Glomerular endothelial cell (primary cell): ENCODE results near the gene MB21D2. TPM values are rescaled to one million over a fixed set of nuclear protein-coding genes. Genes with fewer than 3 reads are reported as not detected.

Experiments
- DNase-seq: peaks from one replicate; pipeline ENCODE4 v3.0.0-alpha.2; 2011; ENCODE audit warnings: low read depth, low spot score; ENCODE audit errors: extremely low read depth
- total RNA-seq: library from RNA; depleted of rRNA; stranded (reverse); fragments of >200 nt; gene quantifications from 2 replicates; pipeline ENCODE4 v1.2.3, GENCODE V29; 2015

MB21D2 gene
- total RNA-seq, 1 donor from 2014 or later: 9.0 TPM

DNA sequence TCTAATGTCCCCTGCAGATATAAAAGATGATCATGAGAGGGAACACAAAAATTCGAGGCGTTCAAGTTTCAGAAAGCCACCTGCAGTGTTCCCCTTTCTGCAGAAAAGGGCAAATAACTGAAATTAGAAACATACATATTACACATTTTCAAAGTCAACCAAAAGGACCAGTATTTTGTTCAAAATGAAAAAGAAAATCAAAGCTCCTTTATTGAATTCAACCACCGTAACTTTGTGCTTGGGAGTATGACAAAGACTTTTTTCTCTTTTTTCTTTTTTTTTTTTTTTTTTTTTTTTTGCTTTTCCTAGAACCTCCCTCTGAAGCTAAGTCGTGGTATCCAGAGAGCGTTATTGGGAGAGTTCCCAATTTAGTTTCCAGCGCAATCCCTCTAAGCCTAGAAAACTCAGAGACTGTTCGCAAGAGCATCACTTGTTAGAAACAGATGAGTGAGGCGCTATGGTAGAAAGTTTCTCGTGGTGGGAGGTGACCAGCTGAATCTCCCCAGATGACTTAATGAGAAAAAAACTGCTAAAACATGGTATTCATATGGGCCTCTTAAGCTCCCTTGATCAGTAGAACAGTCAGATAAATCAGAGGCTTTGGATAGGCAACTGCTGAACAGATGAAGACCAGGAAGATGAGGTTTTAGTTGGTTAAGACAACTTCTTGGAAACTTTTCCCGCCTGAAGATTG is 77.4 kb downstream of the MB21D2 start:
- DNase-seq: no peak

DNA sequence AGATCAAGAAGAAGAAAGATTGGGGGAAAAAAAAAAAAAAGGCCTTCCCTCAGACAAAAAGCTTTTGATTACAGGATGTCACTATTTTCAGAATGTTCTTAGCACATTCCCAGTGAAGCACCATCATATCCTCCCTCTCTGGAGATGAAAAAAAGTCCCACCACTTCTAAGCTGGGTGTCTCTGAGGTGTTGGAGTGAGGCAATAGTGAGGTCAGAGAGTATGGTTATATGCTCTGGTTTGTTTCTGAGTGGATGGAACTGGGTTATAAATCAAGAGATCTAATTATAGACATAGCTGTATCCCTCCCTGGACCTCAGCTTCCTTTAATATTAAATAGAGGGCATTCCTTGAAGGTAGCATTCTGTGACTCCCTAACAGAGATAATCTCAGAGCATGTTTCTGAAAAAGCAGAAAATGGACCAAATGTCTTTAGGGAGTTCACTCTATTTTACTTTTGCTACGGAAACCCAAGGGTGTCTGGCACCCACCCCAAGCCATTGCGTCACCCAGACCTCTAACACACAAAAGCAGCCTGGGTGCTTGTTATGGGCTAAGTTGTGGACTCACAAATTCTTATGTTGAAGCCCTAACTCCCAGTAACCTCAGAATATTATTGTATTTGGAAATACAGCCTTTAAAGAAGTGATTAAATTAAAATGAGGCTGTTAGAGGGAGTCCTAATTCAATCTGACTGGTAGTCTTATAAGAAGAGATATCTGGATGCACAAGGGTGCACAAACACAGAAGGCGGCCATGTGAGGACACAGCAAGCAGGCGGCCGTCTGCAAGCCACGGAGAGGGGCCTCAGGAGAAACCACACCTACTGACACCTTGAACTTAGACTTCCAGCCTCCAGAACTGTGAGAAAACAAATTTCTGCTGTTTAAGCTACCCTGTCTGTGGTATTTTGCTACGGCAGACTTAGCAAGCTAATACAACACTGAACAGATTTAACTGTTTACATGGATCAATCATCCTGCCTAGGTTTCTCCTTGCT is 81.5 kb downstream of the MB21D2 start:
- DNase-seq: no peak

DNA sequence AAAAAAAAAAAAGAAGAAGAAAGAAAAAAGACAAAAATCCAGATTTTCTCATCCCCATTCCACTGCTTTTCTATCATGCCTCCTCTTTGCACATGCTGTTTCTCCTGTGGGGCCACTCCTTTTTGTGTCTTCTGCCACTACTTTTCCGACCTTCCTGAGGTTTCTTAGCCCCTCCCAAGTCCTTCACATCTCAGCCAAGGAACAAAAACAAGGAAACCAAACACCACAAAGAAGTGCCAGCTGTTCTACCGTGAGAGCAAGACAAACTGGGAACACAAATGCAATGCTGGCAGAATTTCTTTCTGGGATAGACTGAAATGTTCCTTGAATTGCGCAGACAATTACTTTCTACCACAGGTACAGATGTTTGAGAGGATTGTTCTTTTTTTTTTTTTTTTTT is 83.2 kb downstream of the MB21D2 start:
- no peak for DNase-seq

DNA sequence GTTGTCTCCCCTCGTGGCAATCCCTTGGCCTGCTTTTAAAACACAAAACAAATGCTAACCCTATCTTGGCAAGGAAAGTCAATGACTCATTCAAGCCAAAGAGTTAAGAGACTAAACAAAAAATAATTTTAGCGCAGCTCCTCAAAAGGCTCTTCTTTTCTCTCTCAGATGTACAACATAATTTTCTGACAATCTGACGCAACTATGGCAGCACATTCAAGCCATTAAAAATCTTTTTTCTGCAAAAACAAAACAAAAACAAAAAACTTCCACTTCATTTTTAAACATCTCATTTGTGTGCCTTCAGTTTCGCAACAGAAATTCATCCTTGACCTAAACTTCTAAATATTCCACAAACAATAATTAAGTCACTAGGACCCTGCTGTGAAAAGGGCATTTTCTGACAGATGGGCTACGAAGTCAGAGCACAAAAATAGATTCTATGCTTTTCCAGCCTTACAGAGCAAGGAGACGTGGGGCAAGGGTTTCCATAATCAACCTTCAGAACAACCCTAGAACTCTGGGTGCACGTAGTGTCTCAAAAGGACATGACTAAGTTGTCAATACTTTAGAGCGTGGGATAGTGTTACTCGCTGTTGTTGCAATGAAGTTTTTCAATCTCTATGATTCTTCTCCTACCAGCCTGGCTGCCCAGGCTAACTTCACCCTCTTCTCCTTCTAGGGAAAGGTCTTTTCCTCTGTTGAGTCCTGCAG is 84.3 kb downstream of the MB21D2 start:
- DNase-seq: no peak

DNA sequence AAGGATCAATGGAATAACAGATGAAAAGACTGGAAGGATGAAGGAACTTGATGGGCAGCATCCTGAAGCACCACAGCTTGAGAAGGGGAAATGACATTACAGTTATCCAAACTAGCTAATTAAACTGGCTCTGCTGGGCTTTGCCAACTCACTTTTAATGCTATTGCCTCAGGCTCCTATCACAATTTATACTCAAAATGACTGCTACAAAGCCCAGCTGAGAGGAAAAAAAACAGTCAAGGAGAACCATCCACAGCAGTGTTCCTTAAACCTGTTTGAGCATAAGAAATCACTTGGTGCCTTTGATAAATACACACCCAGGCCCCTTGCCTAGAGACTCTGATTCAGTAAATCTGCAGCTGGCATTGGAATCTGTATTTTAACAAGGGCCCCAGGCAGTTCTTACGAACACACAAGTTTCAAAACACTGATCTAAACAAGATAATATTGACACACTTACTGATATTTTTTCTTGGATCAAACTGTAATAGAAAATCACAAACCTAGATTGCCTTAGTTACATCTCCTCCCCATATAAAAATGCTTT is 85.8 kb downstream of the MB21D2 start:
- no peak for DNase-seq

DNA sequence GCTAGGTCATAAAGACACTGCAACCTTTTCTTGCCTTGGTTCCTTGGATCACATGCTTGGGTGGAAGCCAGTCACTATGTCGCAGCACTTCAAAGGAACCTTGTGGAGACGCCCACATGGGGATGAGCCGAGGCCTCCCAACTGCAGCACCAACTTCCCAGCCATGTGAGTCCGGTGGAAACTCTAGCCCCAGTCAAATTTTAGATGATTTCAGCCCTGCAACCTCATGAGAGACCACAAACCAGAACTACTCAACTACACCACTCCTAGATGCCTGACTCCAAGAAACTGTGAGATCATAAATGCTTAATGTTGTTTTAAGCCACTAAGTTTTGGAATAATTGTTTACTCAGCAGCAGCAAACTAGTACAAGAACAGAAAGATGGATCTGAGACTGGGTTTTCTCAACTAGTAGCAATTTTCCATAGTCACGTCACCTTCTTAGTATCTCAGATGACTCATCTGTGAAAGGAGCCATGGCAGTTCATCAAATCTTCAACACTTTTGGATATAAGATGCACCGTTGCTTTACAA is 86.5 kb downstream of the MB21D2 start:
- no peak for DNase-seq

DNA sequence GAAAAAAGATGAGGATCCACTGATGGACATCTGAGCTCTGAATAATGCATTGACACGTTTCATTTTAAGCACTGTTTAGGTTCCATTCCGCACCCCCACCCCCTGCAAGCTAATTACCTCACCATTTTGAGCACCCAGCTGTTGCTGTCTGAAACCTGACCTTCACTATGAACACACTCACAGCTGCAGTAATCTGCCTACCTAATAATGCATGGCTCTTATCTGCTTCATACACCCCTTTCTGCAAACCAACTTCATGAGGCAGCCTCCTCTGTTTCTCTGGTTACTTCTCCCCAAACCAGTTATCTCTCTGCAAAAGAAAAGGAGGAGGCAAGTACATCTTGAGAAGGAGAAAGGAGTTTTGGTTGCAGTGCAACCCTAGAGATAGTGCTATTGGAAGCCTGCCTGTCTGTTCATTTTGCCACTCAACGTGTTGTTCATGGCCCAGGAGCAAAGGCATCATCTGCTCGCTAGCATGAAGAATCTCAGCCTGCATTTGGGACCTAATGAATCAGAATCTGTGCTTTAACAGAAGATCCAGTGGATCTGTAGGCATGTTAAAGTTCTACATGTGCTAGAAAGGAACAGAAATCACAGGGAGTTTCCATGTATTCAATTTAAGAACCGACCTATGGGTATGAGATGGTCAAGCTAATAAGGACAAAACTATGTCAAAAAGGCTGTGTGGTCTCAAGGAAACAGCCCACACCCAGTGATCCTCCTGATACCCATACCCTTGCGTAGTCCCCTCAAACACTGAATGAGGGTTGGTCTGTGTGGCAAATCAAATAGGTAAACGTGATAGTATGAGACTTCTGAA is 87.2 kb downstream of the MB21D2 start:
- DNase-seq: no peak

DNA sequence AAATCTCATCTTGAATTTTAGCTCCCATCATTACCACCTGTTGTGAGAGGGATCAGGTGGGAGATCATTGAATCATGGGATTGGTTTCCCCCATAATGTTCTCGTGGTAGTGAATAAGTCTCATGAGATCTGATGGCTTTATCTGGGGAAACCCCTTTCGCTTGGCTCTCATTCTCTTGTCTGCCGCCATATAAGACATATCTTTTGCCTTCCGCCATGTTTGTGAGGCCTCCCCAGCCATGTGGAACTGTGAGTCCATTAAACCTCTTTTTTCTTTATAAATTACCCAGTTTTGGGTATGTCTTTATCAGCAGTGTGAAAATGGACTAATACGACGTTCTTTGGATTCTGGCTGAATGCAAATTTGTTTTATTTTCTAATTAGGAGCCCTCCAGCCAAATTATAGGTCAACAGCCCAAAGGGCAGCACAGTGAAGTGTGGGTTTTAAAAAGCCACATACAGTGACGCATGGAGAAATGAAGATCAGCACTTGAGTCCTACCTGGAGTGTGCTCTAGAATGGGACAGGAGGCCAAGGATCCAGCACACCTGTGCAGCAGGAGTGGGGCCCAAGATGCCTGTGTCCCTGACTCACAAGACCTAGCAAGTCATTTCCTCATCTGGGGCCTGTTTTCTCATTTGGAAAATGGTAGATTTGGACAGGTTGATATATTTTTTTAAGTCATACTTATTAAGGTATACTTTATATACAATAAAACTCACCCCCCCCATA is 89.6 kb downstream of the MB21D2 start:
- DNase-seq: no peak

DNA sequence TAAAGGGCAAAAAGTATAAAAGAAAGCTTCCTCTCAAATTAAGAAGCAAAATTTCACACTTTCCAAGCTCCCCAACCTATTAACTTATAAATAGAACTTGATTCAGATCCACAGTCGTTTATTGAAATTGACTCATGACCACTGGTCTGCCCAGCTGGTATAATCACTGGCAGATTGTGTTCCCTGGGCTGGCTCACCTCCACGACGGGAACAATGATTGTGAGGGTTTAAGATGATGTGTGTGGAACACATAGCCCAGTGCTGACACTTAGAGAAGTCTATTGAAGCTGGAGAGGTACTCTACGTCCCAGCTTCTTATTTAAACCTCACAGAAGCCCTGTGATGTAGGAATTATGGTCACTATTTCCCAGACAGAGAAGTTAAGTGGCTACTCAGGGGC is 90.4 kb downstream of the MB21D2 start:
- DNase-seq: no peak

DNA sequence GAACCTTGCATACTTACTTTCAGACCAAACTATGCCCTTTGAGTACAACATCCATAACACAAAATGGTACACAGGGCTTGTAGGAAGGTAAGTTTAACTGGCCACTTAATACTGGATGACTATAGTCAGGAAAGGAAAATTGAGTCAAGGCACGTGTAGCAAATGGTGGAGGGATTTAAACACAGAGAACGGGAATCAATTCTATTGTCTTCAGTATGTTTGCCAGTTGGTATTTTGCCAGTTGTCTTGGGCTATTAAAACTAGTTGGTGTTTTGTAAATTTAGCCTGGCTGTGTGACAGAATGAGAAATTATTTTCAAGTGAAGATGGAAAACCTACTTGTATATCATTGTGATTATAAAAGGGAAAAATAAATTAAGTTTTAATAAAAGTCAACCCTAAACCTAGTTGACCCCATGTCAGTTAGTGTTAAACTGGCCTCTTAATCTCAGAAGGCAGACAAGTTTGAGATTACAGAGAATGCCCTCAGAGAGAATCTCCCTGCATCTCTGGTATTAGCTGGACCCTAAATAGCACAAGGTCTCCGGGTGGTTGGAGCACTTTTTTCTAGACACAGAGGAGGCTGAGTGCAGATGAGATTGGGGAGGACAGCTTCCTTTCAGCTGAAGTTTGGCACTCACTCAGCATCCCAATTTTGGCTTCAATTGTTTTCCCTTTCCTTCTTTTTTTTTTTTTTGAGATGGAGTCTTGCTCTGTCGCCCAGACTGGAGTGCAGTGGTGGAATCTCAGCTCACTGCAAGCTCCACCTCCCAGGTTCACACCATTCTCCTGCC is 91.2 kb downstream of the MB21D2 start:
- no peak for DNase-seq

DNA sequence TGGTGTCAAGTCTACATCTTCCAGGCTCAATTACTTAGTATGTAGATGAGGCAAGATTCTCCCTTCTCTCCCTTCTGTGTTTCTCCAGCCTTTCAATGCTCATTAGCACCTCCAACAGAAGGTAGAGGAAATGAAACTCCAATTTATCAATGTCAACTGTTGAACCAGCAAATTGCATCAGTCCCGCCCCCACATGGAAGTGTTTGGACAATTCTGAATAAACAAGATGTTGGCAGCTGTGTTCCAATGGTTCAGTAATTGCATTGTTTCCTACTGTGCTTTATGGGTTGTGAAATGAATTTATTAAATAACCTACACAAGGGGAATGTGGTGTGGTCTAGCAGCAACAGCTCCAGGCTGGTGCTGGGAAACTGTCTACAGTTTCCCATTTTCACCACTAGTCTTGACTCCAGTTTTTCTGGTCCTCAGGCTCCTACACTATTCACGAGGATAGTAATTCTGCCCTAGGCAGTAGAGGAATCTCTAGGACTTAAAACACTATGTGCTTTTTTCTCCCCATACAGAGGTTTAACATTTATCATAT is 91.9 kb downstream of the MB21D2 start:
- no peak for DNase-seq

DNA sequence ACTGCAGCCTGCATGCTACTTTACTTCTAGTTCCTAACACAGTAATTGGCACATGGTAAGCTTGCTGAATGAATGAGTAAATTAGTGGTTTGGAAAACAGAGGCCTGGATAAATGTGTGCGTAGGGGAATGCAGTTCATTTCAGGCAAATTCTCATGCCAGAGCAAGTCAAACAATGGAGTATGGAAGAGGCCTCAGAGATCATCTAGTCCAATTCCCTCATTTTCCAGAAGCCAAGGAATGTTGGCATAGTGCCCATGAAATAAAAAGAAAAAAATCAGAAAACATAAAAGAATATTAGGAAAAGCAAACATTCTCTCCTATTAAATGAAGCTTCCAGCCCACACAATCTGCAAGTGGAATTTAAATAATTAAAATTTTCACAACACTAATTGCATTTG is 92.4 kb downstream of the MB21D2 start:
- no peak for DNase-seq

DNA sequence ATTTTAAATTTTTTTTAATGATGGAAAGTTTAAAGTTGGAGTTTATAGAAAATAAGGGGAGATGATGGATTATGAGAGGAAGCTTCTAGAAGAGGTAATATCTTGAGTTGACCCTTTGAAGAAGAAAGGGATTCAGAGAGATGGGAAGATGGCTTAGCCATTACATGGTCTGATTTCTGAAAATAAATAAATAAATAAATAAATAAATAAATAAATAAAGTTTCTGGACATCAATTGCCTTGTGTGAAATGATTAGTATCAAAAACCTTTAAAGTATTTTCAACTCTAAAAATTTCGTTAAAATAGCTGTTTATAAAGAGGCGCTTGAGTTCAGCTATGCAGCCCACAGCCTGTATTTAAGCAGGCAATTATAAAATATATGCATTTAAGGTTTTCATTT is 93.3 kb downstream of the MB21D2 start:
- DNase-seq: no peak

DNA sequence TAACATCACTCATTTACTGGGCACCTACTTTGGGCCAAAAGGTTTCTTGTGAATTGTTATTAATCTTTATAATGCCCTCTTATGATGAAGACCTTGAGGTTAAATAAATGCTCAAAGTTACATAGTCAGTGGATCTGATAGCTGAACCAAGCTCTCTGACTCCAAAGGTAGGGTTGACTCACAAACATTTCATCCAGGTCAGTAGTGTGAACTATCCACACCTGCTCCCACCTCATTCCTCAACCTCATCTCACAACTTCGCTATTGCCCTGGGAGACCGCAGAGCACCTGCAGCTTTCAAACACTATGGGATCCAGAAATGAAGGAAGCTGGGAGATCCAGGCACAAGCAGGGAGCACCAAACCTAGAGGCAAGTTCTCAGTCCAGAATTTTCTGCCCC is 96.5 kb downstream of the MB21D2 start:
- no peak for DNase-seq

DNA sequence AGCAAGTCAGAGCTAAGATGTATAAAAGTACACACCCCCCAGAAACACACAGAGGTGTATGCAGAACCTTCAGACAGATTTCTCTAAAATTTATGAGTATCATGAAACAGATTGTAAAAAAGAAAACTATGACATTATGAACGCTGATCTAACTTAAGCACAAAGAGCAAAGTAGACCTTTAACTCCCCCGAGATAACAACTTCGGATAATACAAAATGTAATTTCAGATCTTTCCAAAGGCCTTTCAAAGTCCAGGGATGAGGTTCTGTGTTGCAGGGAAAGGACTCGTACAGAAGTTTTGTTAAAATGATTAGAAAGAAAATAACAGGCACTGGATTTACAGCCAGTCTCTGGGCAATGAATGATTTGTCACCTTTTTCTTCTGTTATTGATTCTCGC is 97.5 kb downstream of the MB21D2 start:
- DNase-seq: no peak

DNA sequence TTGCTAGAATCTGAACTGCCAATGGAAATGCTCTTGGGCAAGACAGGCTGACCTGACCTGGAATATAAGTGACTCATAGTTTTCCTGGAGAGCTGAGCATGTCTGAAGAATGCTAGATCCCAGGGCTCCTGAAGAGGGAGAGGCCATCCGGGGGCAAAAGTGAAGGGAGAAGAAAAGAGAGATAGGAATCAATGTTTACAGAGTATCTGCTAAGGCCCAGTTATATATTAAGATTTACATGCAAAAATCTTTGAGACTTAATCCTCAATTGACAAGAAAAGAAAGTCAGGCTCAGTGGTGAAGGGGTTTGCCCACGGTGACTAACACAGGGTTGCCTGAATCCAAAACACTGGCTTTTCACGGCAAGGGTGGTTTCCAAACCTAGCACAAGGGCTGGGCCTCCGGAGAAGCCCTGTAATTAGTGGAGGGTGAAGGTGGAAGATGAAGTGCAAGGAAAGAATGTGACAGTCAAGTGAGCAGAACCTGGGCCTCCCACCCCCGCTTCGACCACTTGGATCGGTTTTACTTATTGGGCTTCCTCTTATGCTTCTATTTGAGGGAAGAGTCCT is 98.6 kb downstream of the MB21D2 start:
- DNase-seq: no peak

DNA sequence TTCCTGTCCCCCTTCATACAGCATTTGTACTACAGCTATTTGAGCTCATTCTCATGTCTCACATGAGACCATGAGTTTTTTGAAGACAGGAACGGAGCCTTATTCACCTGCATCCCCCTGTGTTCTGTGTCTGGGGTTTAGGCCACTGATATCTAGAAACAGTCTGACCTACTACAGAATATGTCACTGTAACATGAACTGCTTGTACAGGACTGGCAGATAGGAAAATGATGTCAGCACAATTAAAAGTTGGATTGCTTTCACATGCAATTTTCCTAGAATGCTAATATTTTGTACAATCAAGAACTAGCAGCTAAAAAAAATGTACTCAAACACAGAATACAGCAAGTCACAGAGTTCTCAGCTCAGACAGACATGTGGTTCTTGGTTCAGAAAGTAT is 99.5 kb downstream of the MB21D2 start:
- DNase-seq: no peak

DNA sequence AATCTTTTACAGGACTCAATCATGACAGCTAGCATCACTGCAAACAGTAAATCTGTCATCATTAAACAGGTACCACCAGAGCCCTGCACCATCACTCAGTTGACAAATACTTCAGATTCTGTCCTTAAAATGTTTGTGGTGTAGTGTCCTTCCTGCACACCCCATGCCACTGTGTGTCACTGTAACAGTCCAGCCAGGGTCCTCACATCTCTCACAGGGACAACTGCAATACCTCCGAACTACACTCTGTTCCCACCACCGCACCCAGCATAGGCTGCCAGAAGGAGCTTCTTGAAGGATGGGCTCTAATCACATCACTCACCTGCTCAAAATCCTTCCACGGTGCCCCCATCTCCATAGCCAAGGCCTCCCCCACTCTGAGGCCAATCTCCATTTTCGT is 100.2 kb downstream of the MB21D2 start:
- DNase-seq: no peak
